Breast epithelium (tissue), 3 donors: ENCODE data around the gene GTF2F2.

ENCODE experiments used
- CTCF ChIP-seq, 3 donors: fragments of 450-650 bp; IDR thresholded peaks; one replicate each; pipeline ENCODE4 v1.5.1; 2016 to 2017; ENCODE audit warnings: antibody characterized with exemption in 3 of 3, mild to moderate bottlenecking in 3 of 3, moderate library complexity in 3 of 3
- POLR2A ChIP-seq: fragments of 450-650 bp; IDR thresholded peaks from one replicate; pipeline ENCODE4 v1.6.1; 2016; ENCODE audit warnings: antibody characterized with exemption, mild to moderate bottlenecking, moderate library complexity

GRCh38 chr13:45302507-45302906 is 182.2 kb downstream of the GTF2F2 start:
- TF ChIP-seq POLR2A (no peak), CTCF (IDR thresholded peaks at IDR 0.05) (no peak)
